Measurements from ENCODE around the gene C17orf113. TPM values are rescaled to one million over a fixed set of nuclear protein-coding genes. Genes with fewer than 3 reads are reported as not detected.

The C17orf113 gene
- total and polyA plus RNA-seq, 12 donors = 0.26 to 1.2 (median 0.88) TPM

GRCh38 chr17:42055496-42055895 lies 5.1 kb upstream of the C17orf113 start:
- Histone ChIP-seq H3K36me3 (no peaks in the 10 kb centered on the region), H3K27ac (no peak overlapping the region), H3K4me3 (no peak overlapping the region), H3K9me3 (no peaks in the 10 kb centered on the region), H3K27me3 (peaks cover 4 to 48% (median 40%) of the 10 kb centered on the region in 7 donors), H3K4me1 (peaks cover 0 to 6% (median 0%) of the 10 kb centered on the region in 9 donors)
- no peak for TF ChIP-seq CTCF (IDR thresholded peaks at IDR 0.05)
- WGBS, 2 donors = 35% methylated on average over 6 of the region's 6 CpGs
- intact Hi-C loops (cut with DNase I) = no loop called here
- DNase-seq = no peak
- ATAC-seq = no peak

GRCh38 chr17:42055027-42055426 lies 4.6 kb upstream of the C17orf113 start:
- Histone ChIP-seq H3K9me3 (no peaks in the 10 kb centered on the region), H3K4me1 (peaks cover 0 to 8% (median 2%) of the 10 kb centered on the region in 9 donors), H3K27ac (no peak overlapping the region), H3K27me3 (peaks cover 4 to 48% (median 40%) of the 10 kb centered on the region in 7 donors), H3K36me3 (no peaks in the 10 kb centered on the region), H3K4me3 (no peak overlapping the region)
- no peak for DNase-seq
- intact Hi-C loops (cut with DNase I) = no loop called here
- ATAC-seq = no peak
- WGBS, 2 donors = 15 to 17% methylated on average over 3 of the region's 3 CpGs
- no peak for TF ChIP-seq CTCF (IDR thresholded peaks at IDR 0.05)

GRCh38 chr17:42053731-42054500 lies 3.5 kb upstream of the C17orf113 start:
- 14 to 18% methylated on average over 12 of the region's 12 CpGs for WGBS, 2 donors
- Histone ChIP-seq H3K4me3 (no peak overlapping the region), H3K27ac (no peak overlapping the region), H3K9me3 (no peaks in the 10 kb centered on the region), H3K36me3 (no peaks in the 10 kb centered on the region), H3K4me1 (peaks cover 0 to 13% (median 7%) of the 10 kb centered on the region in 9 donors), H3K27me3 (peaks cover 4 to 48% (median 40%) of the 10 kb centered on the region in 7 donors)
- no peak for TF ChIP-seq CTCF (IDR thresholded peaks at IDR 0.05)
- DNase-seq = no peak
- intact Hi-C loops (cut with DNase I) = no loop called here
- ATAC-seq = no peak

DNA sequence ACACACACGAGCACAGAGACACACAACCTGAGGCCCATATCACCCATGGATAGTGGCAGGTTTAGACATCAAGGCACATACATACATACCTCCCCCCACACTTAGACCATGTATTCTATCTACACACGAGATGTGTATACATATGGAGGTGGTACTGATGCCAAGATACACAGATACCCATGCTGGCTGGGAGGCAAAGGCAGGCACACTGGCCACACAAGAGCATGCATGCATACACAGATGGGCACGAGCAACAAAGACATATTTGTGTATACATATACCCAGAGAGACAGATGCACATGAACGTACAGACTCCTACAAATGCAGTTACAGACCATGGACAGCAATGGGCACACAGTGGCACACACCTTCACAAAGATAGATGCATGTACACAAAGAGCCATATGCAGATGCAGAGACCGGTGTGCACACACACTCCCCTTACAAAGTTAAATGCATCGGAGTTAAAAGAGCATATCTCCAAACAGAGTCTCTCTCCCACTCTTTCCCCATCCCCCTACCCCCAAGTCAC lies 2.0 kb upstream of the C17orf113 start:
- peaks cover 4 to 44% (median 40%) of the 10 kb centered on the region in 7 donors for H3K27me3 ChIP-seq
- intact Hi-C loops (cut with DNase I) = no loop called here
- no peaks in the 10 kb centered on the region for H3K36me3 ChIP-seq
- H3K4me1 ChIP-seq = peaks cover 0 to 13% (median 7%) of the 10 kb centered on the region in 9 donors
- WGBS, 2 donors = 77 to 81% methylated on average over 6 of the region's 6 CpGs
- no peak overlapping the region for H3K4me3 ChIP-seq
- DNase-seq (no peak), ATAC-seq (no peak)
- no peak overlapping the region for H3K27ac ChIP-seq
- TF ChIP-seq CTCF (IDR thresholded peaks at IDR 0.05) = no peak
- H3K9me3 ChIP-seq = no peaks in the 10 kb centered on the region
